HG02610 (cell line): ENCODE data around the gene FIGNL2.
"Not testable (repeated sequence)": the region's sequence is repeated elsewhere in the genome, so short reads cannot be mapped to it uniquely, and the experiment has no call there.

Experiments
- ATAC-seq: cut with Tn5 transposase; IDR thresholded peaks from one replicate; pipeline ENCODE4 v1.9.1; 2021; ENCODE audit warnings: mild to moderate bottlenecking, moderate library complexity; ENCODE audit not compliant: unreplicated experiment

Gene FIGNL2

GRCh38 chr12:51837286-51837685 is 11.2 kb downstream of the FIGNL2 start:
- no peak for ATAC-seq

- ATAC-seq = no peak
Measured at GRCh38 chr12:51836827-51837173, 11.7 kb downstream of the FIGNL2 start.

- no peak for ATAC-seq
Measured at GRCh38 chr12:51836041-51836826, 12.3 kb downstream of the FIGNL2 start.

- no peak for ATAC-seq
Measured at GRCh38 chr12:51834411-51834810, 14.1 kb downstream of the FIGNL2 start.

GRCh38 chr12:51833448-51834227 is 14.9 kb downstream of the FIGNL2 start:
- no peak for ATAC-seq

GRCh38 chr12:51832354-51833107 is 16.0 kb downstream of the FIGNL2 start:
- no peak for ATAC-seq

- ATAC-seq = not testable (repeated sequence)
Measured at GRCh38 chr12:51831817-51832216, 16.7 kb downstream of the FIGNL2 start.

GRCh38 chr12:51829641-51830040 is 18.9 kb downstream of the FIGNL2 start:
- ATAC-seq = no peak

GRCh38 chr12:51829011-51829481 is 19.5 kb downstream of the FIGNL2 start:
- ATAC-seq = no peak

GRCh38 chr12:51827925-51828818 is 20.3 kb downstream of the FIGNL2 start:
- no peak for ATAC-seq

- ATAC-seq = no peak
Measured at GRCh38 chr12:51826881-51827280, 21.6 kb downstream of the FIGNL2 start.

- no peak for ATAC-seq
Measured at GRCh38 chr12:51825216-51825615, 23.3 kb downstream of the FIGNL2 start.

- ATAC-seq = no peak
Measured at GRCh38 chr12:51823875-51824565, 24.5 kb downstream of the FIGNL2 start.

GRCh38 chr12:51822956-51823355 is 25.6 kb downstream of the FIGNL2 start:
- no peak for ATAC-seq

- no peak for ATAC-seq
Measured at GRCh38 chr12:51822261-51822616, 26.3 kb downstream of the FIGNL2 start.

- ATAC-seq = no peak
Measured at GRCh38 chr12:51821440-51822260, 26.9 kb downstream of the FIGNL2 start.

GRCh38 chr12:51820526-51821439 is 27.7 kb downstream of the FIGNL2 start:
- ATAC-seq = no peak
